ENCODE results near the gene LTBP2. TPM values are rescaled to one million over a fixed set of nuclear protein-coding genes. Genes with fewer than 3 reads are reported as not detected.

The LTBP2 gene
- polyA plus RNA-seq, 3 donors, result 2.4 to 4.4 (median 2.9) TPM

DNA sequence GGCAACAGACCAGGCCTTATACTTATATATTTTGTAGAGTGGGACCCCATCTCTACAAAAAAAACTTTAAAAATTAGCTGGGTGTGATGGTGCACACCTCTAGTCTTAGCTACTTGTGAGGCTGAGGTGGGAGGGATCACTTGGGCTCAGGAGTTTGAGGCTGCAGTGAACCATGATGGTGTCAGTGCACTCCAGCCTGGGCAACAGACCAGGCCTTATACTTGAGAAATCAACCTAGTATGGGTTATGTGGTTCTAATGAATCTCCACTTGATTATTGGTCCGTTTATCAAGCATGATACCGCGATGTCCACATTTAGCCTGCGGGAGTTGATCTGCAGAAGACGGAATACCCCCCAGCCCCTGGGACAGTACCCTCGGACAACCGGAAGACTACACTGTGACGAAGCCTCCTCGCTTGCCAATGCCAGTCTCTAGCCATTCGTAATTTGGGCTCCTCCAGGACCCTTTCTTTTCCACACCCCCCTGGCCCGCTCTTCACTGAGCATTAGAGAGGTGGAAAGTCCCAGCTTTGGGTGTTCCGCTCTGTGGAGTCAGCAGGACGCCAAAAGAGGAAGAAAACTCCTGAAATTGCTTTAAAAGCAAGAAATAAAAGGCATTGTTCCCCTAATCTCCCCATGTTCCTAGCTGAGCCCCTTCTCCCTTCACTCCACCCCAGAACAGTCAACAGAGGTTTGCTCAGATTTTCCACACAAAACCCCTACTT is 19.4 kb downstream of the LTBP2 start:
- DNase-seq, result no peak

DNA sequence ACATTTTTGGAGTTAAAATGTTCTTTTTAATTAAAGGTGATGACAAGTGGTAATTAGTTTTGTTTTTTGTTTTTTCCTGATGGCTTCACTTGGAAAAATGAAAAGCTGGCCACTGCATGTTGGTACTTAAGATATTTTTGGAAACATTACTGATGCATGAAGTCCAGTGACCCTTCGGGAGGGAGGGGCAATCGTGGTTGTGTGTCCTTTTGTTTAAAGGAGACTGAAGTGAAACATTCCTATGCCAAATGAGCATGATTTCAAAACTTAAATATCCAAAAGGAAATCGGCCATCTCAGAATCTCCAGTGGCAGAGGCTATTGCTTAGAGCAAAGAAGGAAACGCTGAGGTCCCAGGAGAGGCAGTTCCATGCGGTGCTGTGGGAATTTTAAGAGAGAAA is 20.1 kb downstream of the LTBP2 start:
- no peak for DNase-seq

DNA sequence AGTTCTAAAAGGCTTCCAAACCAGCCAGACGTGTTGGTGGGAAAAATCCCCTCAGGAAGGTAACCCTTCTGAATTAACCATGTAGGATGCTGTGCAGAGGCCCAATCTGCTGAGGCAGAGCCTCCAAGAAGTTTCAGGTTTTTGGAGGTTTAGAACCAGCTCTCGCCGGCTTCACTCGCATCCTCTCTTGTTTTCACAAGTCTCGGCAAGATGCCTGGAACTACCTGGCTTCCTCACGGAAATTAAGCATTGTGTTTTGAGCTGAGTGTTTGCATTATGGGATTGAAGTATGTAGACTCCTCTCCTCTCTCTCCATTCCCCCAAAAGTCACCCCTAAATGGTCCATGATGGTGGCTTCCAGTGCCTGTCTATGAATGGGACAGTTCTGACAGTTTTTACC is 20.6 kb downstream of the LTBP2 start:
- DNase-seq, result no peak

DNA sequence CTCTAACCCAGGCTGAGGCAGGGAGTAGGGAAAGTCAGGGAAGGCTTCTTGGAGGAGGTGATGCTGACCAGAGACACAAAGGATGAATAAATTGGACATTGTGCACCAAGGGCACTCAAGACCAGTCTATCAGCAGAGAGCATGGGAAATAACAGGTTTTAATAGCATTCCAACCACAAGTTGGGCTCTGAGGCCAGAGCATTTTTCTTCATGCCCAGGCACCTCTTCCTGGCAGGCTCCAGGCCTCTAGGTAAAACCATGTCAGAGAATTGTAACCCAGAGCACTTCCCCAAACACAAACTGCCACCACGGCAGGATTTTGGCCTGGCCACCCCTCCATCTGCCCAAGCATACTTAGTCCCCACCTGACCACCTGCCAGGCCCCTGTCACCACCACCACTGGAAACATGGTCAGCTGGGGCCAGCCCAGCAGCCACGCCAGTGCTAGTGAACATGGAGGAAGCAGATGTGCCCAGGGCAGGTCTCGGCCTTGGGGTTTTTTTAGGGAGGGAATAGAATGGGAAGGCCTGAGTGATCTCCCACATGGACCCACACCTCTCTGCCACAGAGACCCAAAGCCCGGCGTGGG is 22.7 kb downstream of the LTBP2 start:
- no peak for DNase-seq

DNA sequence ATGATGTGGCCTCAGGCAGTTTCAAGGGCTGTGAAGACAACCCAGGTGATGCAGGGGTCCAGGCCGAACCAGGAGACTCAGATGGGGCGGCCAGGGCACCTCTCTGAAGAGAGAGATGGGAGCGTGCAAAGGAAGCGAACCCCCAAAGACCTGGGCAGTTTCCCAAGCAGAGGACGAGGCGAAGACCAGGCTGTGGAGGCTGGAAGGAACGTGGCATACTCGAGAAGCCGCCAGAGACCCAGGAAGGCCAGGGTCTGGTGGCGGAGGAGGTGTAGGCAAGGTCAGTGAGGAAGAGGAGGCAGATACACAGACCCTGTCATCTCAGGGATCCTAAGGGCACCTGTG is 24.7 kb downstream of the LTBP2 start:
- DNase-seq, result no peak

DNA sequence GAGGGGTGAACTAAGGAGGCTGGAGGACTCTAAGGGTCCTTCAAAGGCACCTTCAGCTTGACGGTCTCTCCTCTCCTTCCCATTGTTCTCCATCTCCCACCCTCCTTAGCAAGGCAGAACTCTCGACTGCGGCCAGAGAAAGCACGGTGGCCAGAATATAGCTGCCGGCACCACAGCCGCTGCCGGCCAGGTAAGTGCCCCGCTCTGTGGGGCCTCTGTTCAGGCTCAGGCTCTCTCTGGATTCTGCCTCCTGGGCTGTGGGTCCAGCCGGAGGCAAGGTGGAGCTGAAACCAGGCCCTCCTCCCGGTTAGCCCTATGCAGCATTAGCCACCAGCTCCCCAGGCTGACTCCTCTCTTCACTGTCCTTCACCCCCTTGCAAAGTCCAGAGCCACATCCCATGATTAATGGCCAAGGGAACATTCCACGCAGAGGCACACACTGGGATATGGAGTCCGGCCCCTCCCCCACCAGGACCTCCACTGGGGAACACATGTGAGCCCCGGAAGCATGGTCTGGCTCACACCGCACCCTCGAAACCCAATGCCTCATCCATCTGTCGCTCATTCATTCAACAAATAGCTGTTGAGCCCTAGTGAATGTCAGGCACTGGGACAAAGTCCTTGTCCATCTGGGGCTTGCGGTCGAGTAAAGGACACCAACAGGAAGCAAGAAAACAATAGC is 25.2 kb downstream of the LTBP2 start:
- DNase-seq, result no peak

DNA sequence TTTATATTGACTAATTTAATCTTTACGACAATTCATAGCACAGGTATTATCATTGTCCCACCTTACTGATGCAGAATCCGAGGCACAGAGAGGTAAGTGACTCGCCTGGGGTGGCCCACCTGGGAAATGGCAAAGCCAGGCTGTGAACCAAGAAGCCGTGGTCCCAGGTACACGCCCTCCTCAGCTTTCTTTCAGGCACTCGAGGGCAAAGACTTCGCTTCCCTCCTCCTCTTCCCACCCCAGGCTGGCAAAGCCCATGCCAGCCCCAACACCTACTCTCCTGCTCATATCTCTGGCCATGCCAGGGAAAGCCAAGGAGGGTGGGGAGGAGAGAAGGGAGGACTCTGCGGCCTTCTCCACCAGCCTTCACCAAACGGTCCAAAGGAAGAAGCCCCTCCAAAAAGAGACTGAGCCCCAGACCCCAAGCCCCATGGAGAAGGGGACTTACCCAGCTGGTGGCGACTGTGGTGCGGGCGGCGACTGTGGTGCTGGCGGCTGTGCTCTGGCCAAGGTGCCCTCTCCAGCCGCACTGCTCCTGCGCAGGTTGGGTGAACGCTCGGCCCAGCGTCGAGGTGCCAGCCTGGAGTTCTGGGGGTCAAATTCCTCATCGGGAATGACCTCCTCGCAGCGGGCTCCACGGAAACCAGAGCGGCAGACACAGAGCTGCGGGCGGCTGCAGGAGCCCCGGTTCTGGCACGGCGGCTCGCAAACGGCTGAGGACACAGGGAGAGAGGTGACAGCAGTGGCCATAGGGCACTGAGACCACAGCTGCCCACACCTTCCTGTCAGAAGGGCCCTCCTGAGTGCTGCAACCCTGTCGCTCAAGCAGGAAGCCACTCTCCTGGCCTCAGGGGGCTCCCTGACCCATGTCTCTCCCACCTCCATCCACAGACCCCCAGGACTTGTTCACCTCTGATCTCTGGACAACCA is 26.4 kb downstream of the LTBP2 start:
- DNase-seq, result no peak

DNA sequence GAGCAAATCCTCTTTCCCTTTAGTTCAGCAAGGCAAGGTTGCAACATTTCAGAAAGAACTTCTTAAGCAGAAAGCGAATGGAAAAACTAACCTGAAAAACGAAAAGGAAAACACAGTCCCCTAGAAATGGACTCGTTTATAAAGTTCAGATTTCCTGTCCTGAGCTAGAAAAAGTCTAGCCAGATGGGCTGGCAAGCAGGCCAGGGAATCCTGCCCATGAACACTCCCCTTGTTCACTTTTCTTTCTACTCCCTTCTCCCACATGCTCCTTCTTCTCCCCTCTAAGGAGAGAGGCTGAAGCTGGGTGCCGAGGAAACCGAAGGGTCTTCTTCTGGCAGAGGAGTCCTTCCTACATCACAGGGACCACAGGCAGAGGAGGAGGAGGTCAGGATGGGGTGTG is 27.1 kb downstream of the LTBP2 start:
- DNase-seq, result no peak

DNA sequence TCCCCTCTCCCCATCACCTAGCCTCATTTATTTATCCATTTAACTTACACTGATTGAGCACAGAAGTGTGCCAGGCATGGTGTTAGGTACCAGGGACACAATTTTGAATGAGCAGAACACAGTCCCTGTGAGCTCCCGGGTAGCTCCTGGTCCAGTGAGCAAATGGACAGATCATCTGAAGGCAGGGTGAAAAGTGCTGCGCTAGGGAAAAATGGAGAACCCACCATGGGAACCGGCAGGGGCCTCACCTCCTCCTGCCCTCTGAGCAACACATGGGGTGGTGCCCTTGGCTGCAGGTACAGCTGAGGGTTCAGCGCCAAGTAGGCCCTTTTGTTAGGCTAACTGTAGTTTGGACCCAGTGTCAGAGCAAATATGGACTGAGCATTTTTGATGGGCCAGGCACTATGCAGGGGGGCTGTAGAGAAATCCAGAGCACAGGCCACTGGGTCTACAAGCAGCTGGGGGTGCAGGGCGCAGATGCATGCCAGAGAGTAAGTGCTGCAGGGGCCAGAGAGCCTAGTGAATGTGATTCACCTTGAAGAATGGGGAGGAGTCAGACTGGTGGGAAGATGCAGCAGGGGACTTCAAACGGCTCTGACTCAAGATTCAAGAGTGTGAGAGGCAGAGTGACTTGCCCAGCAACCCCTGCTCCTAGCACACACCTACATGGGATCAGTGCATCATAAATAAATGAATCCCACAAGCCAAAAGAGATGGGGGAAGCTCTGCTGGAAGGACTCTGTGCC is 28.2 kb downstream of the LTBP2 start:
- DNase-seq, result no peak

DNA sequence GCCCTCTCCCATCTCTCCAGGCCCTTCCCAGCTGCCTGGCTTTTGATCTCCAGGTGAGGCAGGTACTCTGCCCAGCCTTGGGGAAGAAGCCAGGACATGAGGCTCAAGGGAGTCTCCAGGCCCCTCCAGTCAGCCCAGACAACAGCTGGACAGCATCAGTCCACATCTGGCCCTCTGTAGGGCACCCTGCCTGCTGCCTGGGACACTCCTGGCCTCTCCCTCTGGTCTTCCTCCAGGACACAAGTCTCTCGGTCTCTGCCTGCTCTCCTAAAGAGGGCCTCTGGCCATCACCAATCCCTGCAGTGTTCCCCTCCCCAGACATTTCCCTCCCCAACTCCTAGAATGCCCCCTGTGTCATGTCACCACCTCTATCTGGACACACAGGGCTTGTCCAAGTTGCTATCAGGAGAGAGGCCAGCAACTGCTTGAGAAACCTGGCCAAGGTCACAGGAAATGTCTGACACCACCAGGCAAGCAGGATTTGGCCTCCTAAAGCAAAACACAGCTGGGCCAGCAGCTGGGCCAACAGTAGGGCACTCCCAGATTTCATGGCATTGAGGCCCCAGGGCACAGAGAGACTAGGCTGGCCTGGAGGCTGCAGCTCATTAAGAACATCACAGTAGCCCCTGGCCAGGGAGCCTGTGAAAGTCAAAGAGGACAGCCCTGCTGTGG is 29.0 kb downstream of the LTBP2 start:
- no peak for DNase-seq

DNA sequence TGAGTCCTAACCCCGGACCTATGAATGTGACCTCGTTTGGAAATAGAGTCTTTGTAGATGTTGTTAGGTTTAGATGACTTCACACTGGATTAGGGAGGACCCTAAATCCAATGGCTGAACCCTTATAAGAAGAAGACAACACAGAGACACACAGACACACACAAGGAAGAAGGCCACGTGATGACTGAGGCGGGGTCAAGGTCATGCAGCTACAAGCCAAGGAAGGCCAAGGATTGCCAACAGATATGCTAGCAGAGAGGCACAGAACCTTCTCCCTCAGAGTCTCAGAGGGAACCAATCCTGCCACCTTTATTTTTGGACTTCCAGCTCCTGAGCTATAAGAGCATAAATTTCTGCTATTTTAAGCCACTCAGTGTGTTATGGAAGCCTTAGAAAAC is 31.8 kb downstream of the LTBP2 start:
- DNase-seq, result no peak

DNA sequence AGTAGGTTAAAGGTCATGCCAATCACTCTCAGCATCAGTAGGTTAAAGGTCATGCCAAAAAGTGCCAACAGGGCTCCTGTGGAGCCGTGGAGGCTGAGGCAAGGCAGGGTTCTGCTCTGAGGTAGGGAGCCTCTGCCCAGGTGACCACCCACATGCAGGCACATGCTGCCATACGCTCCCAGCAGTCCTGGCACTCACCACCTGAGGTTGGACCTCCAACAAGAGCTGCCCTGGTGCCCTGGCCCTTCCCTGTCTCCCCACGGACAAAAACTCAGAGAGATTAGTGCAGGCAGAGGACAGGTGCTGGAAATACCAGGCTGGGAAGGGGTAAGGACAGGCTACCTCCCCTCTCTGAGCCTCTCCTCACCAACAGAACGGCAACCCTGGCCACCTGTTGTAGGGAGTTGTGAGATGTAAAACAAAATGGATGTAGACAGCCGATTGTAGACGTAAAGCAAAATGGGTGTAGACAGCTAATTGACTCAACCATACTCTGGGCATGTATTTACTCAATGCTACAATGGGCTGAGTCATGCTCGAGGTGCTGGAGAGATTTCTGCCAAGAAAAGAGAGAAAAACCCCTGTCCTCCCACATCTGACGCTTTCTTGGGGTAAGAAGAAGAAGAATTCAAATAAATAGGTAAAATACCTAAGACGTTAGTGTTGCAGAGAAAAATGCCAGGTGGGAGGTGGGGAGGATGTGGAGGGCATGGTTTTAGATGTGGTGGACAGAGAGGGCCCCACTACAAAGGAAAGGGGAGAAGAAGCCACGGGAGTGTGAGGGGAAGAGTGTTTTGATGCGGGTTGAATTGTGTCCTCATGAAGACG is 32.4 kb downstream of the LTBP2 start:
- DNase-seq, result no peak

DNA sequence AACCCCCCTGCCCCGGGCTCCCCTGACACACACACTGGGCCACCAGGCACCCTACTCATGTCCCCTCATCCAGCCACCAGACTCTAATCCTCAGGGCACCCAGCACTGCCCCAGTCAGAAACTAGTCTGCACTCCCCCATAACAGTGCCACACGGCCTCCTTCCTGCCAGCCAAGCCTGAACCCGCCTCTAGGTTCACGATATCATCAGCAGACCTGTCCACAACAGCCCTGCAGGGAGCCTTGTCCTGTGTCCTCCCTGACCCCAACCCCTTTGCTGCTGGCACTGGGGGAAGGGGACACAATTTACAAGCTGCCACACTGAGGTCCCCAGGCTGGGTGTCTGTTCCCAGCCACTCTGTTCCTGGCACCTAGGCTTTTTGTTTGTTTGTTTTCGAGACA is 33.6 kb downstream of the LTBP2 start:
- no peak for DNase-seq

DNA sequence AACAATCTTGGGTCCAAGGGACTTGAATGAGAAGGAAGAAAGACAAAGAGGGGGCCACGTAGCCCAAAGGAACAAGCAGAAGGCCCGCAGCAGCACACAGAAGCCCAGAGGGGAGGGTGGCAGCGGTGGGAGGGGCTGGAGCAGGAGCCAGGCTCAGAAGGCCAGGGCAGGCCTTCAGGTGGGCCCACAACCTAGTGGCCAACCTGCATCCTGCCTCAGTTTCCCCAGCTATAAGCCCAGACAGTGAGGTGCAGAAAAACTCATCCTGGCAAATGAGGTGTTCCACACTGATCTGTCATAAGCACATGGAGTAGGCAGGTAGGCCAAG is 34.1 kb downstream of the LTBP2 start:
- no peak for DNase-seq

DNA sequence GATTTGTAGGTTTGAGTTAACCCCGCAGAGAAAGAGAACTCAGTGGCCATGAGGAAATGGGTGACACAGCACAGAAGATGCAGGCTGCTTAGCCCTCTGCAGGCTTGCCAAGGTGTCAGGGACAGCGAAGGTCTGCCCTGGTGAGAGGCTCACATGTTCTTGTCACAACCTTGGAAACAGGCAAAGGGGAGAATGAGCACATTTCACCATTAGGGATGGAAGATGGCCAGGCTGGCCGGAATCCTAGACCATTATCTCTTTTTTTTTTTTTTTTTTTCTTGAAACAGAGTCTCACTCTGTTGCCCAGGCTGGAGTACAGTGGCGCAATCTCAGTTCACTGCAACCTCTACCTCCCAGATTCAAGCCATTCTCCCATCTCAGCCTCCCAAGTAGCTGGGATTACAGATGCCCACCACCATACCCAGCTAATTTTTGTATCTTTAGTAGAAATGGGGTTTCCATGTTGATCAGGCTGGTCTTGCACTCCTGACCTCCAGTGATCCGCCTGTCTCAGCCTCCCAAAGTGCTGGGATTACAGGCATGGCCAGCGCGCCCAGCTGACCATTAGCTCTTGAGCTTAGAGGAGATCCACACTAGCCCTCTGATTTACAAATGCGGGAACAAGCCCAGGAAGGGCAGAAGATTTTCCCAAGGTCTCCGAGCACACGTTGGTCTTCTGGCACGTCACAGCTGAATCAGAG is 34.6 kb downstream of the LTBP2 start:
- no peak for DNase-seq

DNA sequence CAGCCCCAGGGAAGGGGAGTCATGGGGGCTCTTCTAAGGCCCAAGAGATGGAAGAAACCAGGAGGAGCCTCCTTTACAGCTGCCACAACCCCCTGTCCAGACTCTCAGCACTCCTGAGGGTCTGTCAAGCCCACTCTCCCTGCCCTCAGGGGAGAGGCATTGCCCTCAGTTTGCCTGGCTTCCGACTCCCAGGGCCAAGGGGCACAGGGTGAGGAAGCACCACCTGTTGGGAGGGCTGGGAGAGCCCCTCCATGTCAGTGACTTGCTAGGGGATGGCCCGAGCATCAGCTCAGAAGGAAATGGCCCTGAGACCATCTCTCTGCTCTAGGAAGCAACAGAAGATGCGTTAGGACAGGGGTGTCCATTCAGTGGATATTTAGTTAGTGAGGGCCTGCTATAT is 36.1 kb downstream of the LTBP2 start:
- DNase-seq, result no peak

DNA sequence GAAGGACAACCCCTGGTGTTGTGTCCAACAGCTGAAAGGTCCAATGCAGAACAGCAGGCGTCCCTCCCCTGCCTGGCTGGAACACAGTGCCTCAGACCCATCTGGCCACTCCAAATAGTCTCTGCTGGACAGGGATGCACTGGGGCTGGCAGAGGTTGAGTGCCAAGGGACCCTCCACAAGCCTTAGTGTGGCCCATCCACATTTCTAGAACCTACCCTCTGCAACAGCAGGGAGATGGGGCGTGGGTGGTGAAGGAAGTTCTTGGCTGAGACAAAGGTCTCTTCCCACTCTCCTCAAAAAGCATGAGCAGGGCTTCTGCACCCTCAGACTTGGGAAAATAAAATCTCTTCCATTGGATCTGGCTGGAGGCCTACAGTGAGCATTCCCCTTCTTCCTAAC is 36.5 kb downstream of the LTBP2 start:
- no peak for DNase-seq

DNA sequence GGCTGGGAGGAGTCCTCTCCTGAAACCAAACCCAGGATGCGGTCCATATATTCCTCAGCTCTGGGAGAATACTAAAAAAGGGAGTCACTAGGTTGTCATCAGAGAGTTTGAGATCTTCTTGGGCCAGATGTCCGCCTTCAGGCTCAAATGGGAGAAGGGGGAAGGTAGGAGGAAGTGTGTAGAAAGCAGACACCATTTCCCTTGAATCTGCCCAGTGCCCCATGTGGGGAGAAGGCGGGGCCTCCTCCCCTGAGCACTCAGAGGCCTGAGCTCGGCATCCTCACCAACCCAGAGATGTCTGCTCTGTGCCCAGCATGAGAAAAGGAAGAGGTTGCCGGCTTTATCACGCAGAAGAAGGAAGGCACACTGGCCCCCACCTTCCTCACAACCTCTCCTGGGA is 37.3 kb downstream of the LTBP2 start:
- DNase-seq, result no peak

DNA sequence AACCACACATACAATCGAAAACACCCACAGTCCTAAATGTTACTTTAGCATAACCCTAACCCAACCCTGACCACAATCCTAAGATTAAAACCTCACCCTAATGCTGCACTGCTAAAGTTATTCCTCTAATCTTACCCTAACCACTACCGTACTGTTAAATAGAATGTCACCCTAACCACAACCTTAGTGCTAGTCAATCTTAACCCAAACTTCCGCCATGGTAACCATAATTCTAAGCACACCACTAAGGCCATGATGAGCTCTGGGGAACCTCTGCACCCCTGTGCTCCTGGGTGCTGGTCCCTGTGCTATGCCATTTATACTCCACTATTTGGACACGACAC is 38.0 kb downstream of the LTBP2 start:
- DNase-seq, result no peak

Measured in renal pelvis (tissue), 4 donors.